ENCODE measurements around the gene NHERF2. TPM values are rescaled to one million over a fixed set of nuclear protein-coding genes. Genes with fewer than 3 reads are reported as not detected.

The NHERF2 gene
- total and polyA plus RNA-seq, 2 of the 4 experiments (the other 2 are of a cell fraction) = 18.6 to 77.8 TPM

DNA sequence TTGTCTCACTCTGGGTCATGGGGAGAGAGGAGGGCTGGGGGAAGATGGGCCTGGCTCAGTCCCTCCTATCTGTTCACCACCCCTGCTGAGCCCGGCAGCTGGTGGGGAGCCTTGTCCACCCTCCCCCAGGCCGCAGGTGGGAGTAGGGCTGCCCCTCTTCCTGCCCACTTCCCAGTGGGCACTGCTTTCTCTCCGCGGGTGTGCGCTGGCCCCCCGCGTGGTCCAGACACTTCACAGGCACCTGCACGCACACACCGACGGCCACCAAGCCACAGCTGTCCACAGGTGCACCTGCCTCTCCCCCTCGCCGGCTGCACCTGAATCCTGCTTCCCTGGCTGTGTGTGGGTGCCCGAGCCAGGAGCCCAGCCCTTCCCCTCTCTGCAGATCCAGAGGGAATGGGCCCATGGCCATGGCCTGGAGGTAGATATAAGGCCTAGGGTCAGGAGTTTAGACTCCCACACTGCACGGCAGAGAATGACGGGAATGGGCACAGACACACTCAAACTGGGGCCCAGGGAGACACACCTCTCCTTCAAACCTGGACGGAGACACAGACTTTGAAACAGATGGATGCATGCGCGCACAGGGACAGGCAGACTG is 2.0 kb downstream of the NHERF2 start:
- Histone ChIP-seq H3K27ac (ENCODE audit: insufficient read depth, low read length) (no peak overlapping the region), H3K36me3 (ENCODE audit: control insufficient read depth, insufficient read depth, low read length) (peaks cover 19% of the 10 kb centered on the region), H4K5ac (ENCODE audit: low read depth, low read length) (no peak overlapping the region), H3K4me3 (ENCODE audit: insufficient read depth, low read depth, low read length) (peak overlapping the region; percentile 70; the same call in 1 of the 2 replicates), H3K4me1 (ENCODE audit: control insufficient read depth, insufficient read depth, low read length) (peaks cover 29% of the 10 kb centered on the region), H3K9me3 (ENCODE audit: control insufficient read depth, insufficient read depth, low read length) (no peaks in the 10 kb centered on the region), H3K4ac (ENCODE audit: low read depth, low read length) (no peak overlapping the region), H3K4me2 (ENCODE audit: low read depth, low read length) (peak overlapping the region; percentile 96), H2AK5ac (ENCODE audit: low read depth, low read length) (peak overlapping the region; percentile 99), H2BK15ac (ENCODE audit: low read depth, low read length) (no peak overlapping the region), H4K8ac (ENCODE audit: low read depth in 2 of 2, low read length in 2 of 2) (no peak overlapping the region), H3K14ac (replicated peaks; ENCODE audit: low read depth, low read length) (no peak overlapping the region), H3K23ac (ENCODE audit: low read depth, low read length) (no peak overlapping the region), H2BK120ac (ENCODE audit: low read depth, low read length) (no peak overlapping the region), H2AFZ (replicated peaks; ENCODE audit: low read length, poor library complexity) (no peak overlapping the region), H3K18ac (ENCODE audit: low read depth, low read length) (no peak overlapping the region), H3K79me1 (ENCODE audit: low read depth in 1 of 2, low read length in 2 of 2) (peaks cover 8 to 59% of the 10 kb centered on the region in 2 experiments), H3K56ac (ENCODE audit: extremely low read depth, insufficient read depth, low read length) (no peak overlapping the region), H3K9me1 (ENCODE audit: insufficient read depth, low read length) (peaks cover 9% of the 10 kb centered on the region), H4K91ac (ENCODE audit: insufficient read depth, low read depth, low read length) (no peak overlapping the region), H3K27me3 (ENCODE audit: control insufficient read depth, insufficient read depth, low read length) (no peaks in the 10 kb centered on the region), H2AK9ac (replicated peaks; ENCODE audit: low read depth, low read length, poor library complexity) (peak overlapping the region; percentile 77), H2BK5ac (ENCODE audit: low read depth, low read length, poor library complexity, severe bottlenecking) (no peak overlapping the region), H4K20me1 (ENCODE audit: insufficient read depth, low read length) (peaks cover 15% of the 10 kb centered on the region), H2BK20ac (ENCODE audit: low read depth, low read length) (no peak overlapping the region), H3K9ac (ENCODE audit: low read depth, low read length) (peak overlapping the region; percentile 80)
- 85% methylated on average over 3 of the region's 18 CpGs; no CpG with 5 or more reads in 1 of the 2 experiments for WGBS, 2 experiments (ENCODE audit: extremely low coverage in 2 of 2, insufficient read length in 1 of 2)
- ChIA-PET POLR2A (ENCODE audit: unreplicated experiment) (no interaction called here), CTCF (interaction anchor here (1.3 kb wide), 1 partner anchor 25 kb away, joined by 5 read pairs; no protein-coding TSS in a partner anchor)
- ATAC-seq (ENCODE audit: low read depth) = no peak
- no peak for TF ChIP-seq MAFK (IDR thresholded peaks at IDR 0.05; ENCODE audit: low read depth, low read length)
- TF ChIP-seq RAD21 (IDR thresholded peaks at IDR 0.05; ENCODE audit: low read length) = no peak
- TF ChIP-seq, protein P1, sequence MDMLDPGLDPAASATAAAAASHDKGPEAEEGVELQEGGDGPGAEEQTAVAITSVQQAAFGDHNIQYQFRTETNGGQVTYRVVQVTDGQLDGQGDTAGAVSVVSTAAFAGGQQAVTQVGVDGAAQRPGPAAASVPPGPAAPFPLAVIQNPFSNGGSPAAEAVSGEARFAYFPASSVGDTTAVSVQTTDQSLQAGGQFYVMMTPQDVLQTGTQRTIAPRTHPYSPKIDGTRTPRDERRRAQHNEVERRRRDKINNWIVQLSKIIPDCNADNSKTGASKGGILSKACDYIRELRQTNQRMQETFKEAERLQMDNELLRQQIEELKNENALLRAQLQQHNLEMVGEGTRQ (IDR thresholded peaks at IDR 0.05; ENCODE audit: low read depth, low read length) = no peak
- no peak for TF ChIP-seq CEBPB (IDR thresholded peaks at IDR 0.05; ENCODE audit: low read depth, low read length)
- TF ChIP-seq SMC3 (IDR thresholded peaks at IDR 0.05; ENCODE audit: low read depth, low read length) = no peak
- no peak for TF ChIP-seq MAZ (IDR thresholded peaks at IDR 0.05; ENCODE audit: borderline replicate concordance, low read depth, low read length)
- BruUV-seq (replicated peaks) = no TSS peak
- in situ Hi-C loops (cut with MboI; ENCODE audit: low sequenced_read_pairs) (no loop called here), dilution Hi-C loops (cut with HindIII; ENCODE audit: low sequenced_read_pairs, unreplicated experiment) (no loop called here), intact Hi-C loops (cut with micrococcal nuclease) (no loop called here)
- DNase-seq = no peak
